ENCODE measurements around the gene MORN3. TPM values are rescaled to one million over a fixed set of nuclear protein-coding genes. Genes with fewer than 3 reads are reported as not detected.

MORN3 gene
- total RNA-seq, 2 donors from 2014 or later = 8.5 to 9.5 TPM

GRCh38 chr12:121626087-121626852, 43.2 kb downstream of the MORN3 start, which contains the start of gene ORAI1:
ORAI1 (plus strand) TSS chr12:121626530.
- peaks cover 2% of the 10 kb centered on the region for H3K36me3 Mint-ChIP-seq (ENCODE audit: low read depth)
- DNase-seq (peak; percentile 93 to 98 (median 94)), ATAC-seq (peak; percentile 82)
- H3K27ac Mint-ChIP-seq = peak within 1 kb of the TSS; percentile 96
- H3K4me3 Mint-ChIP-seq = peak within 1 kb of the TSS; percentile 95
- no peaks in the 10 kb centered on the region for H3K9me3 ChIP-seq (ENCODE audit: control insufficient read depth, low read length, poor library complexity, severe bottlenecking)
- H3K27me3 Mint-ChIP-seq = no peaks in the 10 kb centered on the region
- H3K4me1 Mint-ChIP-seq = peaks cover 34% of the 10 kb centered on the region

- Mint-ChIP-seq H3K27me3 (no peaks in the 10 kb centered on the region), H3K4me3 (no peak overlapping the region), H3K27ac (no peak overlapping the region), H3K4me1 (peaks cover 10% of the 10 kb centered on the region), H3K36me3 (ENCODE audit: low read depth) (no peaks in the 10 kb centered on the region)
- no peaks in the 10 kb centered on the region for H3K9me3 ChIP-seq (ENCODE audit: control insufficient read depth, low read length, poor library complexity, severe bottlenecking)
- DNase-seq (no peak), ATAC-seq (no peak)
These were observed 49.0 kb downstream of the MORN3 start for GRCh38 chr12:121620333-121620891.

DNA sequence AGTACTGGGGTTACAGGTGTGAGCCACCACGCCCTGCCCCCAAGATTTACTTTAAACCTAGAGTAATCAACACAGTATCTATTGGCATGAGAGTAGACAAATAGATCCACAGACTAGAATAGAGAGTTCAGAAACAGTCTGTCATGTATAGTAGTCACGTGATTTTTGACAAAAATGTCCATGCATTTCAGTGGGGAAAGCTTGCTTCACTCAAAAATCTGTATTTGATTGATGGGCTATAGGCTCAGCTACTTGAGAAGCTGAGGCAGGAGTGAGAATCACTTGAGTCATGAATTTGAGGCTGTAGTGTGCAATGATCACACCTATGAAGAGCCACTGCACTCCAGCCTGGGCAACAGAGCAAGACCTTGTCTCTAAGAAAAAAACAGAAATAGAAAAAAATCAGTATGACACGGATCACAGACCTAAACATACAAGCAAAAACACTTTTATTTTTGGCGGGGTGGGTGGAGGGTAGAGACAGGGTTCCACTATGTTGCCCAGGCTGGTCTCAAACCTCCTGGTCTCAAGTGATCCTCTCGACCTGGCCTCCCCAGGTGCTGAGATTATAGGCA, 50.7 kb downstream of the MORN3 start:
- ATAC-seq (no peak), DNase-seq (no peak)
- Mint-ChIP-seq H3K4me1 (peaks cover 13% of the 10 kb centered on the region), H3K27me3 (no peaks in the 10 kb centered on the region), H3K27ac (no peak overlapping the region), H3K4me3 (no peak overlapping the region), H3K36me3 (ENCODE audit: low read depth) (no peaks in the 10 kb centered on the region)
- H3K9me3 ChIP-seq (ENCODE audit: control insufficient read depth, low read length, poor library complexity, severe bottlenecking) = no peaks in the 10 kb centered on the region

DNA sequence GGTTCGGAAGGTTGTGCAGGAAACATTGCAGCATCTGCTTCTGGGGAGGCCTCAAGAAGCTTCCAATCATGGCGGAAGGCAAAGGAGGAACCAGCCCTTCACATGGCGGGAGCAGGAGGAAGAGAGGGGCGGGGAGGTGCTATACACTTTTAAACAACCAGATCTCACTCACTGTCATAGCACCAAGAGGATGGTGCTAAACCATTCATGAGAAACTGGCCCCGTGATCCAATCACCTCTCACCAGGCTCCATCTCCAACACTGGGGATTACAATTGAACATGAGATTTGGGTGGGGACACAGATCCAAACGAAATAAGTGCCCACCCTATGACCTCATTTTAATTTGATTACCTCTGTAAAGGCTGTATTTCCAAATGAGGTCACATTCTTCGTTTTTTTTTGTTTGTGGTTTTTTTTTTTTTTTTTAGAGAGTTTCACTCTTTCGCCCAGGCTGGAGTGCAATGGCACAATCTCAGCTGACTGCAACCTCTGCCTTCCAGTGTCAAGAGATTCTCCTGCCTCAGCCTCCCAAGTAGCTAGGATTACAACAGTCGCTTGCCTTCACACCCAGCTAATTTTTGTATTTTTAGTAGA, 54.5 kb downstream of the MORN3 start:
- peaks cover 17% of the 10 kb centered on the region for H3K4me1 Mint-ChIP-seq
- peak overlapping the region; percentile 25 for H3K4me3 Mint-ChIP-seq
- ATAC-seq = peak; percentile 70
- H3K27ac Mint-ChIP-seq = peak overlapping the region; percentile 75
- H3K36me3 Mint-ChIP-seq (ENCODE audit: low read depth) = no peaks in the 10 kb centered on the region
- no peak for DNase-seq
- H3K9me3 ChIP-seq (ENCODE audit: control insufficient read depth, low read length, poor library complexity, severe bottlenecking) = no peaks in the 10 kb centered on the region
- no peaks in the 10 kb centered on the region for H3K27me3 Mint-ChIP-seq

- no peaks in the 10 kb centered on the region for H3K27me3 Mint-ChIP-seq
- peaks cover 2% of the 10 kb centered on the region for H3K36me3 Mint-ChIP-seq (ENCODE audit: low read depth)
- no peak for ATAC-seq
- peak overlapping the region; percentile 73 for H3K27ac Mint-ChIP-seq
- H3K4me3 Mint-ChIP-seq = no peak overlapping the region
- no peaks in the 10 kb centered on the region for H3K9me3 ChIP-seq (ENCODE audit: control insufficient read depth, low read length, poor library complexity, severe bottlenecking)
- H3K4me1 Mint-ChIP-seq = peaks cover 18% of the 10 kb centered on the region
- DNase-seq = no peak
These were observed 56.0 kb downstream of the MORN3 start for GRCh38 chr12:121613462-121613861.

DNA sequence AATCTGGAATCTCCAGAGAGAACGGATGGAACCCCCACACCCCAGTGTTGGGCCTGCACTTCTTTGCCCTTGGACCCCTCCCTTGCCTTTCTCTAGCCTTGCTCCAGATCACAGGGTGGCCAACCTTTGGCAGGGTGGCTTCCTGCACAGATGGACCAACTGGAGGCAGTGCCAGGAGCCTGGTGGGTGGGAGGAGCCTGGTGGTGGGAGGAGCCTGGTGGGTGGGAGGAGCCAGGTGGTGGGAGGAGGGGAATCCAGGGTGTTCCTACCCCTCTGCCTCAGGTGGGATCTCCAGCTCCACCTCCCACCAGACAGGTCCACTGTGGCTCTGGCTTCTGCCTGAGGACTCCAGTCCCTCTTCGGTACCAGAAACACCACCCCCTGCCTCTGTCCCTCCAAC, 58.1 kb downstream of the MORN3 start:
- peaks cover 2% of the 10 kb centered on the region for H3K36me3 Mint-ChIP-seq (ENCODE audit: low read depth)
- H3K4me3 Mint-ChIP-seq = no peak overlapping the region
- H3K27ac Mint-ChIP-seq = peak overlapping the region; percentile 21
- peak; percentile 54 for ATAC-seq
- DNase-seq = no peak
- H3K27me3 Mint-ChIP-seq = no peaks in the 10 kb centered on the region
- peaks cover 18% of the 10 kb centered on the region for H3K4me1 Mint-ChIP-seq
- no peaks in the 10 kb centered on the region for H3K9me3 ChIP-seq (ENCODE audit: control insufficient read depth, low read length, poor library complexity, severe bottlenecking)

GRCh38 chr12:121610239-121611149, 59.0 kb downstream of the MORN3 start:
- Mint-ChIP-seq H3K36me3 (ENCODE audit: low read depth) (peaks cover 2% of the 10 kb centered on the region), H3K27ac (no peak overlapping the region), H3K27me3 (no peaks in the 10 kb centered on the region), H3K4me3 (no peak overlapping the region), H3K4me1 (peaks cover 16% of the 10 kb centered on the region)
- ATAC-seq = no peak
- H3K9me3 ChIP-seq (ENCODE audit: control insufficient read depth, low read length, poor library complexity, severe bottlenecking) = no peaks in the 10 kb centered on the region
- DNase-seq = no peak

GRCh38 chr12:121608301-121608700, 61.2 kb downstream of the MORN3 start:
- DNase-seq = no peak
- ATAC-seq = no peak
- H3K4me3 Mint-ChIP-seq = no peak overlapping the region
- H3K36me3 Mint-ChIP-seq (ENCODE audit: low read depth) = peaks cover 2% of the 10 kb centered on the region
- peak overlapping the region; percentile 47 for H3K27ac Mint-ChIP-seq
- H3K9me3 ChIP-seq (ENCODE audit: control insufficient read depth, low read length, poor library complexity, severe bottlenecking) = no peaks in the 10 kb centered on the region
- H3K27me3 Mint-ChIP-seq = no peaks in the 10 kb centered on the region
- peaks cover 11% of the 10 kb centered on the region for H3K4me1 Mint-ChIP-seq

DNA sequence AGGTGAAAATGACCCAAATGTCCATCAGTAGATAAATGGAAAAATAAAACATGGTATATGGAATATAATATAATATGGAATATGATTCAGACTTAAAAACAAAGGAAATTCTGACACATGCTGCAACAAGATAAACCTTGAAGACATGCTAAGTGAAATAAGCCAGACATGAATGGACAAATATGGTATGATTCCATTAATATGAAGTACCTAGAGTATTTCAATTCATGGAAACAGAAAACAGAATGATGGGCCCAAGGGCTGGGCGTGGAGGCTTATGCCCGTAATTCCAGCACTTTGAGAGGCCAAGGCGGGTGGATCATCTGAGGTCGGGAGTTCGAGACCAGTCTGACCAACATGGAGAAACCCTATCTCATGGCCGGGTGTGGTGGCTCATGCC, 65.9 kb downstream of the MORN3 start:
- DNase-seq (no peak), ATAC-seq (no peak)
- peaks cover 1% of the 10 kb centered on the region for H3K36me3 Mint-ChIP-seq (ENCODE audit: low read depth)
- H3K27ac Mint-ChIP-seq = no peak overlapping the region
- no peaks in the 10 kb centered on the region for H3K27me3 Mint-ChIP-seq
- peaks cover 12% of the 10 kb centered on the region for H3K4me1 Mint-ChIP-seq
- H3K4me3 Mint-ChIP-seq = no peak overlapping the region
- no peaks in the 10 kb centered on the region for H3K9me3 ChIP-seq (ENCODE audit: control insufficient read depth, low read length, poor library complexity, severe bottlenecking)

DNA sequence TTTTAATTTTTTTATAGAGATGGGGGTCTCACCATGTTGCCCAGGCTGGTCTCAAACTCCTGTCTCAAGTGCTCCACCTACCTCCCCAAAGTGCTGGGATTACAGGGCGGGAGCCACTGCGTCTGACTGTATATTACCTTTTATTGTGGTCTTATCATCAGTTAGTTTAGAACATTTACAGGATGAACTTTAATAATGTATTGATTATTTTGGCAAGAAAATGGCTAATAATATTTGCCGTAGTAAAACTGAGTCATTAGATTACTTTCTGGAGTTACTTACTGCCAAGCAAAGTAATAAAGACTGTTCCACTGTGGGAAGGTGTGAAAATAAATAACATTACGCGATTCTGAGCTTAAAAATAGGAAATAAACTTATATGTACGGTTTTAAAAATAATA, 66.7 kb downstream of the MORN3 start:
- no peaks in the 10 kb centered on the region for H3K9me3 ChIP-seq (ENCODE audit: control insufficient read depth, low read length, poor library complexity, severe bottlenecking)
- no peak for DNase-seq
- Mint-ChIP-seq H3K27ac (no peak overlapping the region), H3K4me3 (no peak overlapping the region), H3K36me3 (ENCODE audit: low read depth) (no peaks in the 10 kb centered on the region), H3K4me1 (peaks cover 10% of the 10 kb centered on the region), H3K27me3 (no peaks in the 10 kb centered on the region)
- ATAC-seq = no peak

DNA sequence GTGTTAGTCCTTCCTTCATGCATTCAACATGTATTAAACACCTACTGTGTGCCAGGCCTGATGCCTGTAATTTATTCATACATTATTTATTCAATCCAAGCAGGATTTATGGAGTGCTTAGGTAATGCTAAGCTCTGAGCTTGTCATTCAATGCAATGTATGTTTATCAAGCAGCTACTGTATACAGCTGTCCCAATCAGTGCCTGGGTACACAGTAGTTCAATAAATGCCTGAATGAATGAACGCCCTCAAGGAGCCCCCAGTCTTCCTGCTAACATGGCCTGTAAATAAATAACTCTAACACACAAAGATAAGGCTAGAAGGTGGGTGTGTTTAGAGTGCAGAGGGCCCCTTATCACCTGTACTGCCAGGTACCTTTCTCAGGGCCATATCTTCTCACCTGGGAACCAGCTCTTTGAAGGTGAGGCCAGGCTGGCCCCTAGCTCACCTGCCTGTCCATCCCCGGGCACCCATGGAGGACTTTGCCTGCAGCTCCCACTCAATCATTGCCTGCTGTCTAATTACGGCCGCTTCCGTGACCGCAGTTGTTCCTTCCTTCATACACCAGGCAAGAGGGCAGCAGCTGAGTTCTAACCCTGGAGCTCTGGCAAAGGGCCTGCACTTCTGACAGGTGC, 68.6 kb downstream of the MORN3 start:
- ATAC-seq = no peak
- no peak for DNase-seq
- no peaks in the 10 kb centered on the region for H3K27me3 Mint-ChIP-seq
- no peaks in the 10 kb centered on the region for H3K9me3 ChIP-seq (ENCODE audit: control insufficient read depth, low read length, poor library complexity, severe bottlenecking)
- no peak overlapping the region for H3K4me3 Mint-ChIP-seq
- no peaks in the 10 kb centered on the region for H3K36me3 Mint-ChIP-seq (ENCODE audit: low read depth)
- H3K4me1 Mint-ChIP-seq = peaks cover 11% of the 10 kb centered on the region
- peak overlapping the region; percentile 56 for H3K27ac Mint-ChIP-seq

All from T-helper 17 cell (primary cell).